ENCODE measurements around the gene NRP1.
A peak's percentile ranks its signal among the peaks of the same experiment; 100 is the strongest.

NRP1 gene

DNA sequence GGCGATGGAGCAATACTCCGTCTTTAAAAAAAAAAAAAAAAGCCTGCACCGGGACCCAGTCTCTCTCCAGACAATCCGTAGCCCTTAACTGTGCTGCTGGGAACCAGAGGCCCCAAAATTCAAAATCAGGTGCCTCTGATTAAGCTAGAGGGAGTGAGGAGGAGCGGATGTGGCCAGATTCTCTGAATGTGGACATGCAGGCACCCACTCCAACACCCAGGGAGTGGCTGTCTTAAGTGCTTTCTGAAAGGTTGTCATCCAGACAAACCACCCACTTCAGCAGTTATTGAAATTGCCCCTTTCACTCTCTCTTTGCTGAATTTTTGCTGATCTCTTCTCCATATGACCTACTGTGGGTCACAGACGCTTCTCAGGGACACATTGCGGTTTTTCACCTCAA is 14.2 kb downstream of the NRP1 start (continued):
- TF ChIP-seq PATZ1 (CRISPR knock-in tag; IDR thresholded peaks at IDR 0.05; ENCODE audit: borderline replicate concordance) = no peak
- no peak for TF ChIP-seq ISL1 (CRISPR knock-in tag; IDR thresholded peaks at IDR 0.05)
- TF ChIP-seq POU6F1 (CRISPR knock-in tag; IDR thresholded peaks at IDR 0.05; ENCODE audit: borderline replicate concordance, low read depth) = no peak
- TF ChIP-seq GLIS3 (CRISPR knock-in tag; IDR thresholded peaks at IDR 0.05) = no peak
- no peak for TF ChIP-seq SNAI2 (CRISPR knock-in tag; IDR thresholded peaks at IDR 0.05)
- TF ChIP-seq PPARA (CRISPR knock-in tag; IDR thresholded peaks at IDR 0.05; ENCODE audit: borderline replicate concordance) = no peak

DNA sequence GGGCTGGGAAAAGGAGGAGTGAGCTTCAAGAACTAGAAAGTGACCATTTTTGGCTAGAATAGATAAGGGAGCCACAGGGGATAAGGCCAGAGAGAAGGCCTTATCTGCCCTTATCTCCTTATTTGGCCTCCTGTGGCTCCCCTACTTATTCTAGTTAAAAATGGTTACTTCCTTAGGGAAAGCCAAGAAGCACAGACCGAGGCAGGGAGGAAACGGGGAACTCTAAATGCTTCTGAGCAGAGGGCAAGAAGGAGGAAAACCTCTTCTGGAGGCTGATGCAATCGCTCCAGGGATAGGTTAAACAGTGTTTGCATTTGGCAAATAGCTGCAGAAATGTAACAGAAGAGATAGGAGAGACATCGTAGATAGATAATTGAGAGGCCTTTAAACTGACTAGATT is 18.6 kb downstream of the NRP1 start:
- TF ChIP-seq ZNF8 (CRISPR knock-in tag; IDR thresholded peaks at IDR 0.05) (no peak), TCF4 (CRISPR knock-in tag; IDR thresholded peaks at IDR 0.05; ENCODE audit: borderline replicate concordance) (no peak)

GRCh38 chr10:33314811-33315561 is 19.5 kb downstream of the NRP1 start:
- TF ChIP-seq ZNF8 (CRISPR knock-in tag; IDR thresholded peaks at IDR 0.05) (no peak), TOX (CRISPR knock-in tag; IDR thresholded peaks at IDR 0.05; ENCODE audit: borderline replicate concordance) (no peak), PATZ1 (CRISPR knock-in tag; IDR thresholded peaks at IDR 0.05; ENCODE audit: borderline replicate concordance) (no peak), BACH2 (CRISPR knock-in tag; IDR thresholded peaks at IDR 0.05; ENCODE audit: borderline replicate concordance) (no peak), SNAI2 (CRISPR knock-in tag; IDR thresholded peaks at IDR 0.05) (no peak), ZNF70 (CRISPR knock-in tag; IDR thresholded peaks at IDR 0.05) (no peak), TCF4 (CRISPR knock-in tag; IDR thresholded peaks at IDR 0.05; ENCODE audit: borderline replicate concordance) (no peak), CSDC2 (CRISPR knock-in tag; IDR thresholded peaks at IDR 0.05) (no peak), POU6F1 (CRISPR knock-in tag; IDR thresholded peaks at IDR 0.05; ENCODE audit: borderline replicate concordance, low read depth) (no peak), ZFP30 (CRISPR knock-in tag; IDR thresholded peaks at IDR 0.05) (no peak), RARB (CRISPR knock-in tag; IDR thresholded peaks at IDR 0.05) (no peak), PPARA (CRISPR knock-in tag; IDR thresholded peaks at IDR 0.05; ENCODE audit: borderline replicate concordance) (no peak), TSHZ2 (CRISPR knock-in tag; IDR thresholded peaks at IDR 0.05) (no peak)
- peak; percentile 24 for ATAC-seq

More for the DNA sequence above, 18.6 kb downstream of the NRP1 start:
- no peak for ATAC-seq

GRCh38 chr10:33311640-33312039 is 22.8 kb downstream of the NRP1 start:
- ATAC-seq = no peak
- TF ChIP-seq RARB (CRISPR knock-in tag; IDR thresholded peaks at IDR 0.05) (no peak), ZC3H10 (CRISPR knock-in tag; IDR thresholded peaks at IDR 0.05) (no peak), ZNF70 (CRISPR knock-in tag; IDR thresholded peaks at IDR 0.05) (no peak), POU6F1 (CRISPR knock-in tag; IDR thresholded peaks at IDR 0.05; ENCODE audit: borderline replicate concordance, low read depth) (no peak), GLIS3 (CRISPR knock-in tag; IDR thresholded peaks at IDR 0.05) (no peak), TSHZ2 (CRISPR knock-in tag; IDR thresholded peaks at IDR 0.05) (no peak), ESRRG (CRISPR knock-in tag; IDR thresholded peaks at IDR 0.05) (no peak)
- TF ChIP-seq, protein P1, sequence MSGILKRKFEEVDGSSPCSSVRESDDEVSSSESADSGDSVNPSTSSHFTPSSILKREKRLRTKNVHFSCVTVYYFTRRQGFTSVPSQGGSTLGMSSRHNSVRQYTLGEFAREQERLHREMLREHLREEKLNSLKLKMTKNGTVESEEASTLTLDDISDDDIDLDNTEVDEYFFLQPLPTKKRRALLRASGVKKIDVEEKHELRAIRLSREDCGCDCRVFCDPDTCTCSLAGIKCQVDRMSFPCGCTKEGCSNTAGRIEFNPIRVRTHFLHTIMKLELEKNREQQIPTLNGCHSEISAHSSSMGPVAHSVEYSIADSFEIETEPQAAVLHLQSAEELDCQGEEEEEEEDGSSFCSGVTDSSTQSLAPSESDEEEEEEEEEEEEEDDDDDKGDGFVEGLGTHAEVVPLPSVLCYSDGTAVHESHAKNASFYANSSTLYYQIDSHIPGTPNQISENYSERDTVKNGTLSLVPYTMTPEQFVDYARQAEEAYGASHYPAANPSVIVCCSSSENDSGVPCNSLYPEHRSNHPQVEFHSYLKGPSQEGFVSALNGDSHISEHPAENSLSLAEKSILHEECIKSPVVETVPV (CRISPR knock-in tag; IDR thresholded peaks at IDR 0.05) = no peak
